Sigmoid colon (tissue), 4 donors: ENCODE results near the gene AUTS2.

ENCODE experiments used
- CTCF ChIP-seq, 4 experiments: fragments of 450-650 bp in 3 of 4; fragments of 200-600 bp in 1 of 4; IDR thresholded peaks; one replicate each; pipeline ENCODE4 v1.5.1; 2016 to 2019; ENCODE audit warnings: antibody characterized with exemption in 4 of 4, mild to moderate bottlenecking in 3 of 4, moderate library complexity in 2 of 4
- EP300 ChIP-seq, 4 donors: sonication (generic); formaldehyde crosslinking; IDR thresholded peaks; one replicate each; pipeline ENCODE4 v1.6.1; 2017; ENCODE audit warnings: antibody characterized with exemption in 4 of 4
- POLR2A ChIP-seq, 2 donors: fragments of 450-650 bp; IDR thresholded peaks; one replicate each; pipeline ENCODE4 v1.6.1; 2016; ENCODE audit warnings: antibody characterized with exemption in 2 of 2, mild to moderate bottlenecking in 2 of 2, moderate library complexity in 2 of 2
- POLR2AphosphoS5 ChIP-seq, 4 donors: sonication (generic); formaldehyde crosslinking; IDR thresholded peaks; one replicate each; pipeline ENCODE4 v1.6.1; 2017; ENCODE audit warnings: antibody characterized with exemption in 4 of 4

GRCh38 chr7:70706698-70707097 is 1108.4 kb downstream of the AUTS2 start:
- TF ChIP-seq CTCF (IDR thresholded peaks at IDR 0.05) (no peak), POLR2A (IDR thresholded peaks at IDR 0.05) (no peak), EP300 (IDR thresholded peaks at IDR 0.05) (no peak), POLR2AphosphoS5 (IDR thresholded peaks at IDR 0.05) (no peak)
